Breast epithelium (tissue), 3 donors: ENCODE results near the gene FOXN3.

Source experiments
- POLR2A ChIP-seq: fragments of 450-650 bp; IDR thresholded peaks from one replicate; pipeline ENCODE4 v1.6.1; 2016; ENCODE audit warnings: antibody characterized with exemption, mild to moderate bottlenecking, moderate library complexity
- POLR2AphosphoS5 ChIP-seq, 3 donors: sonication (generic); formaldehyde crosslinking; IDR thresholded peaks; one replicate each; pipeline ENCODE4 v1.6.1; 2017; ENCODE audit warnings: antibody characterized with exemption in 3 of 3
- TF ChIP-seq, protein P1 (sequence below), 3 donors: fragments of 450-650 bp; IDR thresholded peaks; one replicate each; pipeline ENCODE4 v1.5.1; 2016 to 2017; ENCODE audit warnings: antibody characterized with exemption in 3 of 3, mild to moderate bottlenecking in 3 of 3, moderate library complexity in 3 of 3

DNA sequence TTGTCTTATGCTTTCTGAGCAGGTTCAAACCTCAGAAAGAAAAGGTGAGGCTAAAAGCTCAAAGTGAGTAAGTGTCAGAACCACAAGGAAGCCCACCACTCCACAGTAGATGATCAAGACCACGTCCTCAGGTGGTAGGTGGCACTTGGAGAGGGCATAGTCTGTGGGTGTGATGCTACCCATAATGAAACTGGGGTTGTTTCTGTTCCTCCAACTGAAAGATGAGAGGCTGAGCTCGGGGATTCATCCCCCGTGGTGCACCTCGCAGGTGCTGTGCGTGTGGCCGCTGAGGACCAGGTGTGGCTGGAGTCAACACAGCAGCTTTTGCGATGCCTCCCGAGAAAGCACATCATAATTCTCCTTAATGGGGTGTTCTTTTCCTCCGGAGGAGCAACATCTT, 306.9 kb downstream of the FOXN3 start:
- TF ChIP-seq, protein P1, sequence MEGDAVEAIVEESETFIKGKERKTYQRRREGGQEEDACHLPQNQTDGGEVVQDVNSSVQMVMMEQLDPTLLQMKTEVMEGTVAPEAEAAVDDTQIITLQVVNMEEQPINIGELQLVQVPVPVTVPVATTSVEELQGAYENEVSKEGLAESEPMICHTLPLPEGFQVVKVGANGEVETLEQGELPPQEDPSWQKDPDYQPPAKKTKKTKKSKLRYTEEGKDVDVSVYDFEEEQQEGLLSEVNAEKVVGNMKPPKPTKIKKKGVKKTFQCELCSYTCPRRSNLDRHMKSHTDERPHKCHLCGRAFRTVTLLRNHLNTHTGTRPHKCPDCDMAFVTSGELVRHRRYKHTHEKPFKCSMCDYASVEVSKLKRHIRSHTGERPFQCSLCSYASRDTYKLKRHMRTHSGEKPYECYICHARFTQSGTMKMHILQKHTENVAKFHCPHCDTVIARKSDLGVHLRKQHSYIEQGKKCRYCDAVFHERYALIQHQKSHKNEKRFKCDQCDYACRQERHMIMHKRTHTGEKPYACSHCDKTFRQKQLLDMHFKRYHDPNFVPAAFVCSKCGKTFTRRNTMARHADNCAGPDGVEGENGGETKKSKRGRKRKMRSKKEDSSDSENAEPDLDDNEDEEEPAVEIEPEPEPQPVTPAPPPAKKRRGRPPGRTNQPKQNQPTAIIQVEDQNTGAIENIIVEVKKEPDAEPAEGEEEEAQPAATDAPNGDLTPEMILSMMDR (IDR thresholded peaks at IDR 0.05) = no peak
- TF ChIP-seq POLR2A (no peak), POLR2AphosphoS5 (IDR thresholded peaks at IDR 0.05) (no peak)
